LHCN-M2 (cell line): ENCODE measurements around the gene EXOC6B. TPM values are rescaled to one million over a fixed set of nuclear protein-coding genes. Genes with fewer than 3 reads are reported as not detected.

Source experiments
- DNase-seq: peaks from one replicate; pipeline ENCODE4 v3.0.0-alpha.2; 2012; ENCODE audit warnings: low read depth
- total RNA-seq: library from RNA; depleted of rRNA; stranded (reverse); fragments of >200 nt; gene quantifications from 2 replicates; pipeline ENCODE4 v1.2.3, GENCODE V29; 2014

Gene EXOC6B
- total RNA-seq, 1 experiment from 2014 or later = 16.7 TPM

DNA sequence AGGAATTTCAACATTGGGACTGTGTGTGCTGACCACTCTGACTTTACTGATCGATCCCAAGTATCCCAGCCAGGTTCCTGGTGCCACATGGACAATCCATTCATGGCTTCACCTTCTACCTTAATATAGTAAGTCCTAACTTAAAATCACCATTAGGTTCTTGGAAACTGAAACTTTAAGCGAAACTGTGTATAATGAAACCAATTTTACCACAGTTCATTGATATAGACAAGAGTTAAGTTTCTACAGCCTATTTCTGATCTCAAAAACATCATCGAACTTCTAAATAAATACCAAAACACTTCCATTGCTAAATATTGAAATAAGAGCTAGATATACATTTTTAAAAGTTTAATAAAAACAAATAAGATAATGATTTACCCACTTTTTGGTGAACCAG is 4.4 kb upstream of the EXOC6B start:
- DNase-seq = no peak

- no peak for DNase-seq
These were observed 3.1 kb upstream of the EXOC6B start for GRCh38 chr2:72828840-72829507.

GRCh38 chr2:72827966-72828646 is 2.3 kb upstream of the EXOC6B start:
- DNase-seq = peak; percentile 75

GRCh38 chr2:72827487-72827886 is 1.7 kb upstream of the EXOC6B start:
- DNase-seq = no peak

GRCh38 chr2:72826156-72826477 is 284 bp upstream of the EXOC6B start:
- DNase-seq = no peak

- DNase-seq = peak; percentile 56
These were observed 1.5 kb downstream of the EXOC6B start for GRCh38 chr2:72824224-72824842.

- no peak for DNase-seq
These were observed 3.0 kb downstream of the EXOC6B start for GRCh38 chr2:72822794-72823193.

- DNase-seq = no peak
These were observed 3.9 kb downstream of the EXOC6B start for GRCh38 chr2:72821983-72822382.

DNA sequence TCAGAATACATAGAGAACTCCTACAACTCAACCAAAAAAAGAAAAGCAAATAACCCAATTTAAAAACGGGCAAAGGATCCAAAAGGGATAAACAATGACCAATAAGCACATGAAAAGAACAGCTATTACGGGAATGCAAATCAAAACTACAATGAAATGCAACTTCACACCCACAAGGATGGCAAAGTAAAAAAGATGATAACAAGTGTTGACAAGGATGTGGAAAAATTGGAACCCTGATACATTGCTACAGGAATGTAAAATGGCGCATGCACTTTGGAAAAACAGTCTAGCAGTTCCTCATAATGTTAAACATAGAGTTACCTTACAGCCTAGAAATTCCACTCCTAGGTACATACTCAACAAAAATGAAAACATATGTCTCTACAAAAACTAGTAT is 4.7 kb downstream of the EXOC6B start:
- DNase-seq = no peak

DNA sequence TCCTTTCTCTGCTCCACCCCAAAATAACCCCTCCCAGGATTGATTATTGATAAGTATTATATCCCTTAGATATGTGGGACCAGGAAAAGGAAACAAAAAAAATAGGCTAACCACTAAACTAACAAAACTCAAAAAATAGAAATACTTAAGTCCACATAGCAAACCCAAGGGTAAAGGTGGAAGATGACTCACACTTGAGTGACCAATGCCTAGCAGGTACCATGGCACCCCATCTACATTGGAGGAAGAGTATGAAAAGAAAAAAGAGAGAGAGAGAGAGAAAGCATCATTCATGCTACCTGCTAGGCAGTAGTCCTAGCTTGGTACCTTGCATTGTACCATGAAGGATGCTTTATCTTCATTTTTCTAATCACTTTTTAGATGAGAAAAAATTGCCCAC is 6.3 kb downstream of the EXOC6B start:
- DNase-seq = no peak

DNA sequence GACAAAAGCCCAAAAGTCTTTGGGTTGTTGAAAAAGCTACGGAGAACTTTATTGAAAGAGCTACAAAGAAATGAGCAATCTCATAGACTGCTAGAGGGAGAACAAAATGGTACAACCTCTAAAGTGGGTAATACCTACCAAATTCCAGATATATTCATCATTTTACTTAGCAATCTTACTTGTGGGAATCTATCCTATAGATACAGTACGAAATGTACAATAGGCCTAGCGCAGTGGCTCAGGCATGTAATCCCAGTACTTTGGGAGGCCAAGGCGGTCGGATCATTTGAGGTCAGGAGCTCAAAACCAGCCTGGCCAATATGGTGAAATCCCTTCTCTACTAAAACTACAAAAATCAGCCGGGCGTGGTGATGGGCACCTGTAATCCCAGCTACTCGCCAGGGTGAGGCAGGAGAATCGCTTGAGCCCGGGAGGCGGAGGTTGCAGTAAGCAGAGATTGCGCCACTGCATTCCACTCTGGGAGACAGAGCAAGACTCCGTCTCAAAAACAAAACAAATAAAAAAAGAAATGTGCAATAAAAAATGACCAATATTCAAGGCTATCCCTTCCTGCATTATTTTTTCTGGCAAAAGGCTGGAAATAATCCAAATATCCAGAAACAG is 10.1 kb downstream of the EXOC6B start:
- DNase-seq = peak; percentile 32

DNA sequence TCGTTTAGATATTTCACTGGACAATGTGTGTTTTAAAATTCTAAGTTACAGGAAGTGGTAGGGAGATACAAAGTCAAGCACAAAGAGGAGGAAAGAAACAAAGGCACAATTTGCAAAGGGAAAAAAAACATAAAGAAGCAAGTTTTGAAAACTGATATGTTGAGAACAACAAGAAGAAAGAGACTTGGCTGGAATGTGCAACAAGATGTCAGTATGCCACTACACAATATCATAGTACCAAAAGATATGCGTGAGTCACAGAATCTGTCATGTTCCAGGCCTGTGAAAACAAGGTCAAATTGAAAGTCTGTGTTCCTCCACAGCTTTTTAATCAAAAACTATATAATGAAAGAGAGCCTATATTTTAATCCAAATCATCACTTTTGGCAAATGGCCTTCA is 12.0 kb downstream of the EXOC6B start:
- DNase-seq = peak; percentile 71

DNA sequence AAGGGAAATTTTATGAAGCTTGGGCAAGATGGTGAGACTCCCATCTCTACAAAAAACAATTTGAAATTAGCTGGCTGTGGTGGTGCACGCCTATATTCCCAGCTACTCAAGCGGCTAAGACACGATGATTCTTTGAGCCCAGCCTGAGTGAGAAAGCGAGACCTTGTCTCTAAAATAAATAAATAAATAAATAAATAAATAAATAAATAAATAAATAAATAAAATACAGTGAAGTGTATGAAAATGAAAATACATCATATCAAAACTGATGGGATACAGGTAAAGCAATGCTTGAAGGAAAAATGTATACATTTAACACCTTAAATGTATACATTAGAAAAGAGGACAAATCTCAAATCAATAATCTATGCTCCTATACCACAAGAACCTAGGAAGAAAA is 15.7 kb downstream of the EXOC6B start:
- no peak for DNase-seq

GRCh38 chr2:72809095-72809494 is 16.7 kb downstream of the EXOC6B start:
- no peak for DNase-seq

DNA sequence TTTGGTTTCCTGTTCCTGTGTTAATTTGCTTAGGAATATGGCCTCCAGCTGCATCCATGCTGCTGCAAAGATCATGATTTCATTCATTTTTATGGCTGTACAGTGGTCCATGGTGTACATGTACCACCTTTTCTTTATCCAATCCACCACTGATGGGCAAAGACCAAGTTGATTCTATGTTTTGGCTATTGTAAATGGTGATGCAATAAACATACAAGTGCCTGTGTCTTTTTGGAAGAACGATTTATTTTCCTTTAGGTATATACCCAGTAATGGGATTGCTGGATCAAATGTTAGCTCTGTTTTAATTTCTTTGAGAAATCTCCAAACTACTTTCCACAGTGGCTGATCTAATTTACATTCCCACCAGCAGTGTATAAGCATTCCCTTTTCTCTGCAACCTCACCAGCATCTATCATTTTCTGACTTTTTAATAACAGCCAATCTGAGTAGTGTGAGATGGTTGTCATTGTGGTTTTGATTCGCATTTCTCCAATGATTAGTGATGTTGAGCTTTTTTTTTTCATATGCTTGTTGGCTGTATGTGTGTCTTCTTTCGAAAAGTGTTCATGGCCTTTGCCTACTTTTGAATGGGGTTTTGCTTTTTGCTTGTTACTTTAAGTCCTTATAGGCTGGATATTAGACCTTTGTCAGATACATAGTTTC is 19.4 kb downstream of the EXOC6B start:
- DNase-seq = no peak

DNA sequence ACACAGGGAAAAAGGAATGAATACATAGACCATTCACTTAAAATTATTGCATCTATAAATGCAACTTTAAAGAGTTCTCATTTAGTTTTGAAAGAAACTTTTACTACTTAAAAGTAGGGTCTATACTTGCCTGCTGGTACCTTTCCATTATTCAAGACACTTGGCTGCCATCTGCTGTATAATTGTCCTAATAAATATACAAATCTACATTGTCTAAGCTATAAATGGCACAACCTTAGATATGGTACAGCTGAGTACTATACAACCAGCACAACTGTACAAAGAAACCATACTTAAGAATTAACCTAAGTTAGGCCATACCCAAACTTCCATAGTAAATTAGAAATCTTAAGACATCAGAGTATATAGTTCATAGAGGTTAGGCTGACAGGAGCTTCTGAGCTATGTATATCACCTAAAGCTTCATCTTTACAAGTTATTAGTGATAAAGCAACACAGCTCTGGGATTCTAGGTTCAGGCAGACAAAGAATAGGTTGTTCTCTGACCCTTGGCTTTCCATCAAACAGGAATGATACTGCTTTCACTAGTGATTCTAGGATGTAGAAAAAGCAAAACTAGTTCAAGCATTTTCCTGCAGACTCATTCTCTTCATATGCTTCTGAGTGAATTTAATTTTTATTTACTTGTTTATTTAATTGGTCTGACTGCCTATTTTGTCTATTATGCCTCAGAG is 22.1 kb downstream of the EXOC6B start:
- DNase-seq = no peak

- peak; percentile 61 for DNase-seq
These were observed 22.7 kb downstream of the EXOC6B start for GRCh38 chr2:72803151-72803550.

GRCh38 chr2:72800492-72800891 is 25.3 kb downstream of the EXOC6B start:
- DNase-seq = no peak

DNA sequence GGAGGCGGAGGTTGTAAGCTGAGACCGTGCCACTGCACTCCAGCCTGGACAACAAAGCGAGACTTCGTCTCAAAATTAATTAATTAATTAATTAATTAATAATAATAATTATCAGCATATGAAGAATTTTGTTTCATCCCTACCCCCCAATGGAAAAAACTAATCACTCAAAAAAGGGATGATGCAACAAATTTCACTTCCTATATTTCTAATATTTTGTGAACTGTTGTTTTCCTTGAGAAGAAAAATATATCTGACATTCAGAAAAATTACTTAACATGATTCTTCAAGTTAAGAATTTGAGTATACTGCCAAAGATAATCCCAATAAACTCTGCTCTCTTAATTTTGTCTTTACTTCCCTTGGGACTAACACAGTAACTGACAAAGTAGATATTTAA is 28.1 kb downstream of the EXOC6B start:
- DNase-seq = no peak

DNA sequence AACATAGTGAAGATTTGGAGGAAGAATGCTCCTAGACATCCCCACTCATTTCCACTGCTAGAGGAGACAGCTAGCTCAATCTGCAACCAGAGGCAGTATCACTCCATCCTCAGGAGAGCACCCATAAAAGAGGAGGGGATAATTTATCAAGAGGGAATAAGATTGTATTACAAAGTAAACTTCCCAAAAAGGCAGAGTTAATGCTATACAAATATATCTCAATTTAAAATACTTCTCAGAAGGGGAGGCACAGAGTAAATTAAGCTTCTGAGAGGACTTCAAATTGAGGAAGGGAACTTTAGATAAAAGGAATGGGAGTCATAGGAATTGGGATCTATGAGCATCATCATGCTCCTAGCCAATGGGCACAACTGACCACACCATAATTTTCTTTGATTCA is 29.1 kb downstream of the EXOC6B start:
- DNase-seq = no peak

- no peak for DNase-seq
These were observed 31.3 kb downstream of the EXOC6B start for GRCh38 chr2:72794572-72794971.
